SK-N-SH (cell line): ENCODE data around the gene CA10. TPM values are rescaled to one million over a fixed set of nuclear protein-coding genes. Genes with fewer than 3 reads are reported as not detected.

ENCODE experiments used
- CTCF ChIA-PET: fragments of 300-600, 350-600 bp; formaldehyde crosslinking; extraction: SDS; loops from one replicate; lab custom pipeline; 2021; lab: Yijun Ruan, JAX
- POLR2A ChIA-PET: fragments of 350-600 bp; sonication (Branson Sonifier 250); formaldehyde crosslinking; extraction: SDS; loops from one replicate; lab custom pipeline; 2020; ENCODE audit warnings: antibody characterized with exemption, inconsistent platforms; lab: Yijun Ruan, JAX
- DNase-seq: peaks from one replicate; pipeline ENCODE4 v3.0.0; 2012
- H2AFZ ChIP-seq: fragments of 200-600 bp; sonication (generic); 2 replicates; pipeline ENCODE4 v1.8.1; 2016; ENCODE audit warnings: antibody characterized with exemption, mild to moderate bottlenecking, low read depth
- H3F3A ChIP-seq: fragments of 200-600 bp; sonication (generic); replicated peaks from 2 replicates; pipeline ENCODE3; 2016; ENCODE audit warnings: antibody characterized with exemption, mild to moderate bottlenecking; ENCODE audit not compliant: insufficient read depth
- H3K27ac ChIP-seq, 2 experiments: fragments of 200-500 bp in 1 of 2; fragments of 200-600 bp in 1 of 2; sonication (Bioruptor generic) in 1 of 2; sonication (generic), shearing (Covaris generic) in 1 of 2; 2 replicates each; pipeline versions ENCODE4 v1.5.1 to v1.6.1; 2014 to 2016; ENCODE audit warnings: low read depth in 2 of 2, inconsistent platforms in 1 of 2, low read length in 1 of 2, mild to moderate bottlenecking in 1 of 2, mixed read lengths in 1 of 2
- H3K27me3 ChIP-seq: fragments of 200-600 bp; sonication (generic), shearing (Covaris generic); 2 replicates; pipeline ENCODE4 v1.6.1; 2016; ENCODE audit warnings: mixed run types; ENCODE audit not compliant: insufficient read depth
- H3K36me3 ChIP-seq, 2 experiments: fragments of 200-500 bp in 1 of 2; fragments of 200-600 bp in 1 of 2; sonication (Bioruptor generic) in 1 of 2; sonication (generic) in 1 of 2; replicated peaks in 1 of 2; 2 replicates each; pipeline versions ENCODE3 to v1.5.1; 2014 to 2016; ENCODE audit warnings: low read length in 1 of 2, mild to moderate bottlenecking in 1 of 2; ENCODE audit not compliant: insufficient read depth in 2 of 2, control insufficient read depth in 1 of 2
- H3K4me1 ChIP-seq, 2 experiments: fragments of 200-500 bp in 1 of 2; fragments of 200-600 bp in 1 of 2; sonication (Bioruptor generic) in 1 of 2; sonication (generic), shearing (Covaris generic) in 1 of 2; 2 replicates each; pipeline versions ENCODE4 v1.5.1 to v1.6.1; 2014 to 2016; ENCODE audit warnings: low read depth in 1 of 2, low read length in 1 of 2, mixed run types in 1 of 2; ENCODE audit not compliant: insufficient read depth in 2 of 2, control insufficient read depth in 1 of 2
- H3K4me2 ChIP-seq: fragments of 200-600 bp; sonication (generic), shearing (Covaris generic); 2 replicates; pipeline ENCODE4 v1.6.1; 2017; ENCODE audit warnings: mixed run types
- H3K4me3 ChIP-seq, 2 experiments: fragments of 200-500 bp in 1 of 2; fragments of 200-600 bp in 1 of 2; sonication (Bioruptor generic) in 1 of 2; sonication (generic), shearing (Covaris generic) in 1 of 2; 2 replicates each; pipeline versions ENCODE4 v1.5.1 to v1.8.1; 2014 to 2016; ENCODE audit warnings: low read depth in 2 of 2, inconsistent platforms in 1 of 2, low read length in 1 of 2, mild to moderate bottlenecking in 1 of 2, mixed read lengths in 1 of 2, moderate library complexity in 1 of 2
- H3K79me2 ChIP-seq: fragments of 200-600 bp; sonication (generic); 2 replicates; pipeline ENCODE4 v1.8.1; 2017; ENCODE audit warnings: mild to moderate bottlenecking; ENCODE audit not compliant: insufficient read depth
- H3K9ac ChIP-seq: fragments of 200-600 bp; sonication (generic); 2 replicates; pipeline ENCODE4 v1.6.1; 2017; ENCODE audit warnings: mixed run types
- H3K9me2 ChIP-seq: fragments of 200-600 bp; sonication (generic); 2 replicates; pipeline ENCODE4 v1.6.1; 2017; ENCODE audit warnings: mixed run types
- H3K9me3 ChIP-seq: fragments of 200-600 bp; sonication (generic); 2 replicates; pipeline ENCODE4 v1.6.1; 2017; ENCODE audit warnings: mixed run types, mild to moderate bottlenecking, moderate library complexity
- H4K20me1 ChIP-seq: fragments of 200-600 bp; sonication (generic); 2 replicates; pipeline ENCODE4 v1.6.1; 2017; ENCODE audit warnings: mild to moderate bottlenecking, mixed run types; ENCODE audit not compliant: insufficient read depth
- ELF1 ChIP-seq: IDR thresholded peaks from 2 replicates; pipeline ENCODE4 v1.4.0; 2012
- EZH2phosphoT487 ChIP-seq: fragments of 200-600 bp; sonication (generic); IDR thresholded peaks from 2 replicates; pipeline ENCODE4 v1.6.1; 2017; ENCODE audit warnings: low read depth, mixed run types, mild to moderate bottlenecking, antibody characterized with exemption, moderate library complexity, borderline replicate concordance
- FOSL2 ChIP-seq: IDR thresholded peaks from 2 replicates; pipeline ENCODE4 v1.4.0; 2012; ENCODE audit warnings: low read depth, mild to moderate bottlenecking, moderate library complexity, borderline replicate concordance
- FOXM1 ChIP-seq: IDR thresholded peaks from 2 replicates; pipeline ENCODE4 v1.4.0; 2012; ENCODE audit warnings: low read depth, mild to moderate bottlenecking
- GATA2 ChIP-seq: sonication (generic); formaldehyde crosslinking; IDR thresholded peaks from 2 replicates; pipeline ENCODE4 v1.5.0; 2020; ENCODE audit warnings: mild to moderate bottlenecking, missing genetic modification reagents
- JUND ChIP-seq: IDR thresholded peaks from 2 replicates; pipeline ENCODE4 v1.4.0; 2012
- MEF2A ChIP-seq: IDR thresholded peaks from 2 replicates; pipeline ENCODE4 v1.4.0; 2012; ENCODE audit warnings: low read depth, borderline replicate concordance
- MXI1 ChIP-seq: IDR thresholded peaks from 2 replicates; pipeline ENCODE4 v1.6.1; 2012; ENCODE audit warnings: mild to moderate bottlenecking, low read depth, low read length, improper control_type of control experiment
- NFIC ChIP-seq: IDR thresholded peaks from 2 replicates; pipeline ENCODE4 v1.4.0; 2012; ENCODE audit warnings: borderline replicate concordance
- RCOR1 ChIP-seq: fragments of 150-350 bp; IDR thresholded peaks from 2 replicates; pipeline ENCODE4 v1.6.1; 2017; ENCODE audit warnings: antibody characterized with exemption, low read length
- RFX5 ChIP-seq: IDR thresholded peaks from 2 replicates; pipeline ENCODE4 v1.6.1; 2012; ENCODE audit warnings: mild to moderate bottlenecking, improper control_type of control experiment, low read length
- SIN3A ChIP-seq: IDR thresholded peaks from 2 replicates; pipeline ENCODE4 v1.6.1; 2012; ENCODE audit warnings: low read depth, mild to moderate bottlenecking, low read length, moderate library complexity, borderline replicate concordance
- TAF1 ChIP-seq: IDR thresholded peaks from 2 replicates; pipeline ENCODE4 v1.6.1; 2012; ENCODE audit warnings: low read depth, mild to moderate bottlenecking, low read length, moderate library complexity, borderline replicate concordance
- YY1 ChIP-seq: IDR thresholded peaks from 2 replicates; pipeline ENCODE4 v1.4.0; 2012; ENCODE audit warnings: low read depth, mild to moderate bottlenecking
- WGBS: methylation state at CpG from one replicate; pipeline ENCODE4 v1.1.6; 2017; ENCODE audit warnings: low lambda C conversion rate; 5-methylcytosine and 5-hydroxymethylcytosine counted together
- polyA plus RNA-seq, 3 experiments: library from polyadenylated mRNA; depleted of rRNA; stranded (reverse); fragments of >200 nt; gene quantifications; 2 replicates each; pipeline ENCODE4 v1.2.3, GENCODE V29; 2012
- TF ChIP-seq, protein P1 (sequence below): IDR thresholded peaks from 2 replicates; pipeline ENCODE4 v1.4.0; 2012; ENCODE audit warnings: low read depth, borderline replicate concordance
- TF ChIP-seq, protein P2 (sequence below): IDR thresholded peaks from 2 replicates; pipeline ENCODE4; 2012
- TF ChIP-seq, protein P3 (sequence below): IDR thresholded peaks from 2 replicates; pipeline ENCODE4 v1.6.1; 2012; ENCODE audit warnings: mild to moderate bottlenecking, low read depth, low read length, moderate library complexity

Gene CA10
- polyA plus RNA-seq, 1 of the 3 experiments (the other 2 are of a cell fraction): not detected

DNA sequence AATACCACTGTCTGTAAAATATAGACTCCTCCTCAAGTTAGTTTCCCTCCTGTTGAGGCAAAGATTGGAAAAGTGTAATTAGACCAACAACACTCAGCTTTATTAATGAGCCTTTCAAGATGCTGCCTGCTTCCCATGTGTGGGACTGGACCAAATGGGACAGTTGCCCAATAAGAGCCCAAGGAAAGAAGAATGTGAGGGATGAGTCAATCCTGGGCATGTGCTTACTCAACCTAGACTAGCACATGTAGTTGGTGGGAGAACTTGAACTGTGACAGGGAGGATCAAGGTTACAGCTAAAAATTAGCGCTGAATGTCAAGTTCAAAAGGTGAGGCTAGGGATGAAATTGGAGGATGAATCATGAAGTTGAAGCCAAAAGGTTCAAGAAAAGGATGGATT is 435.5 kb downstream of the CA10 start:
- Histone ChIP-seq H3K27me3 (no peaks in the 10 kb centered on the region), H3K4me2 (no peak overlapping the region), H3K9ac (no peak overlapping the region), H4K20me1 (no peaks in the 10 kb centered on the region), H3K27ac (no peak overlapping the region), H3K4me1 (peaks cover 0 to 3% of the 10 kb centered on the region in 2 experiments; a peak in 1 of 4 replicates), H2AFZ (no peak overlapping the region), H3F3A (no peaks in the 10 kb centered on the region), H3K9me3 (no peaks in the 10 kb centered on the region; the same call in 1 of the 2 replicates), H3K4me3 (no peak overlapping the region), H3K36me3 (no peaks in the 10 kb centered on the region), H3K9me2 (no peaks in the 10 kb centered on the region), H3K79me2 (no peaks in the 10 kb centered on the region)
- 67% methylated on average over 1 of the region's 1 CpG for WGBS
- POLR2A ChIA-PET: no interaction called here
- no peak for DNase-seq
- CTCF ChIA-PET: interaction anchor here (0.6 kb wide), 1 partner anchor 11 kb away, joined by 4 read pairs; no protein-coding TSS in a partner anchor
- TF ChIP-seq ELF1 (no peak), YY1 (no peak), MEF2A (no peak), MXI1 (no peak), RCOR1 (no peak), NFIC (no peak), FOSL2 (no peak), SIN3A (no peak), TAF1 (no peak), EZH2phosphoT487 (no peak), FOXM1 (no peak), JUND (no peak), GATA2 (no peak), RFX5 (no peak)
- TF ChIP-seq, protein P1, sequence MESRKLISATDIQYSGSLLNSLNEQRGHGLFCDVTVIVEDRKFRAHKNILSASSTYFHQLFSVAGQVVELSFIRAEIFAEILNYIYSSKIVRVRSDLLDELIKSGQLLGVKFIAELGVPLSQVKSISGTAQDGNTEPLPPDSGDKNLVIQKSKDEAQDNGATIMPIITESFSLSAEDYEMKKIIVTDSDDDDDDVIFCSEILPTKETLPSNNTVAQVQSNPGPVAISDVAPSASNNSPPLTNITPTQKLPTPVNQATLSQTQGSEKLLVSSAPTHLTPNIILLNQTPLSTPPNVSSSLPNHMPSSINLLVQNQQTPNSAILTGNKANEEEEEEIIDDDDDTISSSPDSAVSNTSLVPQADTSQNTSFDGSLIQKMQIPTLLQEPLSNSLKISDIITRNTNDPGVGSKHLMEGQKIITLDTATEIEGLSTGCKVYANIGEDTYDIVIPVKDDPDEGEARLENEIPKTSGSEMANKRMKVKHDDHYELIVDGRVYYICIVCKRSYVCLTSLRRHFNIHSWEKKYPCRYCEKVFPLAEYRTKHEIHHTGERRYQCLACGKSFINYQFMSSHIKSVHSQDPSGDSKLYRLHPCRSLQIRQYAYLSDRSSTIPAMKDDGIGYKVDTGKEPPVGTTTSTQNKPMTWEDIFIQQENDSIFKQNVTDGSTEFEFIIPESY: no peak
- TF ChIP-seq, protein P2, sequence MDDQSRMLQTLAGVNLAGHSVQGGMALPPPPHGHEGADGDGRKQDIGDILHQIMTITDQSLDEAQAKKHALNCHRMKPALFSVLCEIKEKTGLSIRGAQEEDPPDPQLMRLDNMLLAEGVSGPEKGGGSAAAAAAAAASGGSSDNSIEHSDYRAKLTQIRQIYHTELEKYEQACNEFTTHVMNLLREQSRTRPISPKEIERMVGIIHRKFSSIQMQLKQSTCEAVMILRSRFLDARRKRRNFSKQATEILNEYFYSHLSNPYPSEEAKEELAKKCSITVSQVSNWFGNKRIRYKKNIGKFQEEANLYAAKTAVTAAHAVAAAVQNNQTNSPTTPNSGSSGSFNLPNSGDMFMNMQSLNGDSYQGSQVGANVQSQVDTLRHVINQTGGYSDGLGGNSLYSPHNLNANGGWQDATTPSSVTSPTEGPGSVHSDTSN: no peak
- TF ChIP-seq, protein P3, sequence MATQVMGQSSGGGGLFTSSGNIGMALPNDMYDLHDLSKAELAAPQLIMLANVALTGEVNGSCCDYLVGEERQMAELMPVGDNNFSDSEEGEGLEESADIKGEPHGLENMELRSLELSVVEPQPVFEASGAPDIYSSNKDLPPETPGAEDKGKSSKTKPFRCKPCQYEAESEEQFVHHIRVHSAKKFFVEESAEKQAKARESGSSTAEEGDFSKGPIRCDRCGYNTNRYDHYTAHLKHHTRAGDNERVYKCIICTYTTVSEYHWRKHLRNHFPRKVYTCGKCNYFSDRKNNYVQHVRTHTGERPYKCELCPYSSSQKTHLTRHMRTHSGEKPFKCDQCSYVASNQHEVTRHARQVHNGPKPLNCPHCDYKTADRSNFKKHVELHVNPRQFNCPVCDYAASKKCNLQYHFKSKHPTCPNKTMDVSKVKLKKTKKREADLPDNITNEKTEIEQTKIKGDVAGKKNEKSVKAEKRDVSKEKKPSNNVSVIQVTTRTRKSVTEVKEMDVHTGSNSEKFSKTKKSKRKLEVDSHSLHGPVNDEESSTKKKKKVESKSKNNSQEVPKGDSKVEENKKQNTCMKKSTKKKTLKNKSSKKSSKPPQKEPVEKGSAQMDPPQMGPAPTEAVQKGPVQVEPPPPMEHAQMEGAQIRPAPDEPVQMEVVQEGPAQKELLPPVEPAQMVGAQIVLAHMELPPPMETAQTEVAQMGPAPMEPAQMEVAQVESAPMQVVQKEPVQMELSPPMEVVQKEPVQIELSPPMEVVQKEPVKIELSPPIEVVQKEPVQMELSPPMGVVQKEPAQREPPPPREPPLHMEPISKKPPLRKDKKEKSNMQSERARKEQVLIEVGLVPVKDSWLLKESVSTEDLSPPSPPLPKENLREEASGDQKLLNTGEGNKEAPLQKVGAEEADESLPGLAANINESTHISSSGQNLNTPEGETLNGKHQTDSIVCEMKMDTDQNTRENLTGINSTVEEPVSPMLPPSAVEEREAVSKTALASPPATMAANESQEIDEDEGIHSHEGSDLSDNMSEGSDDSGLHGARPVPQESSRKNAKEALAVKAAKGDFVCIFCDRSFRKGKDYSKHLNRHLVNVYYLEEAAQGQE: no peak
